ENCODE data around the gene SMNDC1. TPM values are rescaled to one million over a fixed set of nuclear protein-coding genes. Genes with fewer than 3 reads are reported as not detected.

SMNDC1 gene
- polyA plus RNA-seq, 1 experiment: 26.4 TPM

DNA sequence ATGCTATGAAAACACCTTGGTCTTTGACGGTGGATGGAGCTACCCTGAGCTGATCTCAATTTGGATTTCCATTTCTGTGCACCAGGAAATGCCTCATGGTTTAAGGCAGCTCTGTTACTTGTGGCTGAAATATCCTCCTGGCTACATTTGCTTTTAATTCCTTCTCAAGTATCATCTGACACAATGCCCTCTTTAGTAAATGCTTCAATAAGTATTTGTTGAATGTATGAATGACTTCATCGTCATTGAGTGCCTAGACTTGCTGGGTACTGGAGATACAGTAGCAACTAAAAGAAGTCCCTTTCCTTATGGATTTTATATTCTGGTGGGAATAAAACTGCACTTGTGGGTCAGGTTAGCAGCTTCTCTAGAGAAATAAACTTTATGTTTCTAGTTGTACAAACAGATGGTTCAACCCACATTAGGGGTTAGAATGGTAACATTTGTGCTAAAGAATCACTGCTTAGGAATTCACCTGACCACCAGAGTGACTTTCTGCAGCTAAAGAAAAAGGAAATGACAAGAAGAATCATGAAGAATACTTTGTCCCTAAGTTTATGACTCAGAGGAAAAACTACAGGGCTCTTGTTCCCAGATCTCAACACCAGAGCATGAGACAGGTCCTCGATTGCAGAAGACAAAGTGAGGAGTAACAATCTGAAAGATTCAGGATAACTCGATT, 21.8 kb upstream of the SMNDC1 start:
- ChIA-PET POLR2A (interaction anchor here (0.5 to 2.1 kb wide), 3 partner anchors 10 to 116 kb away, joined by 4 to 8 read pairs (median 6); no protein-coding TSS in a partner anchor), CTCF (interaction anchor here (1.0 to 1.9 kb wide), 4 partner anchors 10 to 220 kb away, joined by 5 to 7 read pairs (median 5); no protein-coding TSS in a partner anchor)
- no peak overlapping the region for H3K4me3 ChIP-seq (ENCODE audit: low read depth, low read length)
- TF ChIP-seq, protein P1, sequence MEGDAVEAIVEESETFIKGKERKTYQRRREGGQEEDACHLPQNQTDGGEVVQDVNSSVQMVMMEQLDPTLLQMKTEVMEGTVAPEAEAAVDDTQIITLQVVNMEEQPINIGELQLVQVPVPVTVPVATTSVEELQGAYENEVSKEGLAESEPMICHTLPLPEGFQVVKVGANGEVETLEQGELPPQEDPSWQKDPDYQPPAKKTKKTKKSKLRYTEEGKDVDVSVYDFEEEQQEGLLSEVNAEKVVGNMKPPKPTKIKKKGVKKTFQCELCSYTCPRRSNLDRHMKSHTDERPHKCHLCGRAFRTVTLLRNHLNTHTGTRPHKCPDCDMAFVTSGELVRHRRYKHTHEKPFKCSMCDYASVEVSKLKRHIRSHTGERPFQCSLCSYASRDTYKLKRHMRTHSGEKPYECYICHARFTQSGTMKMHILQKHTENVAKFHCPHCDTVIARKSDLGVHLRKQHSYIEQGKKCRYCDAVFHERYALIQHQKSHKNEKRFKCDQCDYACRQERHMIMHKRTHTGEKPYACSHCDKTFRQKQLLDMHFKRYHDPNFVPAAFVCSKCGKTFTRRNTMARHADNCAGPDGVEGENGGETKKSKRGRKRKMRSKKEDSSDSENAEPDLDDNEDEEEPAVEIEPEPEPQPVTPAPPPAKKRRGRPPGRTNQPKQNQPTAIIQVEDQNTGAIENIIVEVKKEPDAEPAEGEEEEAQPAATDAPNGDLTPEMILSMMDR (IDR thresholded peaks at IDR 0.05; ENCODE audit: low read depth, low read length): no peak
- H3K27me3 ChIP-seq (ENCODE audit: control insufficient read depth, insufficient read depth, low read length): no peaks in the 10 kb centered on the region
- DNase-seq (ENCODE audit: low read depth, low spot score): peak; percentile 59
- H3K9me3 ChIP-seq (ENCODE audit: control insufficient read depth, insufficient read depth, low read length): peaks cover 31% of the 10 kb centered on the region
- H3K27ac ChIP-seq (ENCODE audit: low read depth, low read length): peak overlapping the region; percentile 85

GRCh38 chr10:110324805-110325280, 20.1 kb upstream of the SMNDC1 start:
- H3K9me3 ChIP-seq (ENCODE audit: control insufficient read depth, insufficient read depth, low read length): peaks cover 17% of the 10 kb centered on the region
- TF ChIP-seq, protein P1 (IDR thresholded peaks at IDR 0.05; ENCODE audit: low read depth, low read length): no peak
- ChIA-PET CTCF (interaction anchor here (2.2 to 2.3 kb wide), 2 partner anchors 11 to 222 kb away, joined by 8 read pairs; no protein-coding TSS in a partner anchor), POLR2A (interaction anchor here (1.2 to 2.1 kb wide), 2 partner anchors 10 to 11 kb away, joined by 4 to 8 read pairs; no protein-coding TSS in a partner anchor)
- H3K27ac ChIP-seq (ENCODE audit: low read depth, low read length): peak overlapping the region; percentile 22
- no peaks in the 10 kb centered on the region for H3K27me3 ChIP-seq (ENCODE audit: control insufficient read depth, insufficient read depth, low read length)
- H3K4me3 ChIP-seq (ENCODE audit: low read depth, low read length): no peak overlapping the region
- no peak for DNase-seq (ENCODE audit: low read depth, low spot score)

DNA sequence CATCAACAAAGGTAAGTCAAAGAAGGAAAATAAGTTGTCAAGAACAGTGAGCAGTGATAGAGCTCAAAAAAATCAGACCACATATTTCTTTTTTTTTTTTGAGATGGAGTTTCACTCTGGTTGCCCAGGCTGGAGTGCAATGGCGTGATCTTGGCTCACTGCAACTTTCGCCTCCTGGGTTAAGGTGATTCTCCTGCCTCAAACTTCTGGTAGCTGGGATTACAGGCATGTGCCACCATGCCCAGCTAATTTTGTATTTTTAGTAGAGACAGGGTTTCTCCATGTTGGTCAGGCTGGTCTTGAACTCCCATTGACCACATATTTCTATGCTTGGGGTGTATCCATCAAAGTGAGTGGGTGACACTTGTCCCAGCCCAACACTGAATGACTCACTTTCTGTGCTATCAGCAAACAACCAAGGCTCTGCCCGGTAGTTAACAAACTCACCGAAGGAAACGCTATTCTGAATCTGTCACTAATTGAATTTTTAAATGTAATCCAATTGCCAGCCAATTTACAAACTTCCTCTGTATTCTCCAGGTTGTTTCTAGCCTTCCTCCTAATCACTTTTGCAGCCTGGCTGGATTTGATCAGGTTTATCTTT, 19.6 kb upstream of the SMNDC1 start:
- CTCF ChIA-PET: interaction anchor here (2.2 to 2.3 kb wide), 2 partner anchors 12 to 223 kb away, joined by 8 read pairs; no protein-coding TSS in a partner anchor
- DNase-seq (ENCODE audit: low read depth, low spot score): no peak
- Histone ChIP-seq H3K27ac (ENCODE audit: low read depth, low read length) (no peak overlapping the region), H3K27me3 (ENCODE audit: control insufficient read depth, insufficient read depth, low read length) (no peaks in the 10 kb centered on the region), H3K9me3 (ENCODE audit: control insufficient read depth, insufficient read depth, low read length) (peaks cover 13% of the 10 kb centered on the region; the same call in 1 of the 2 replicates), H3K4me3 (ENCODE audit: low read depth, low read length) (no peak overlapping the region)
- TF ChIP-seq, protein P1 (IDR thresholded peaks at IDR 0.05; ENCODE audit: low read depth, low read length): no peak
- POLR2A ChIA-PET: interaction anchor here (1.2 to 1.5 kb wide), 3 partner anchors 10 to 29 kb away, joined by 4 to 6 read pairs (median 4); no protein-coding TSS in a partner anchor

DNA sequence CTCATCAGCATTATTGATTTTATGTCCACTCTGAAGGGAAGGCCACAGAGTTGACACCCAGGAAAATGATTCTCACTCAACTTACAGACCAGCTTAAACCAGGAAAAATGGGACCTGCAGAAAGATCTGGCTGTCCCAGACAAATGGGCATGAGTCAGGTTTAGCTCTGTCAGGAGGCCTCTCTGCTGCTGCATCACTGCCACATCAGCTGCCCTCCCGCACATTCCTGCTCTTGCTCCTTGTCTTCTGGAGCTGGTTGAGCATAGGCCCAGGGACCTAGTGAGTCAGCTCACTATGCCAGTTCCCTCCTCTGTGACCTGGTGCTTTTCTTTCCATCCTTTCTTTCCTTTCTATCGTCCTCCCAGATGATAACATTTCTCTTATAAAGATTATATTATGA, 18.8 kb upstream of the SMNDC1 start:
- ChIA-PET CTCF (interaction anchor here (0.8 to 2.3 kb wide), 5 partner anchors 12 to 349 kb away, joined by 3 to 8 read pairs (median 5); no protein-coding TSS in a partner anchor), POLR2A (interaction anchor here (0.6 to 1.5 kb wide), 5 partner anchors 11 to 181 kb away, joined by 3 to 6 read pairs (median 4); no protein-coding TSS in a partner anchor)
- Histone ChIP-seq H3K4me3 (ENCODE audit: low read depth, low read length) (no peak overlapping the region), H3K27me3 (ENCODE audit: control insufficient read depth, insufficient read depth, low read length) (no peaks in the 10 kb centered on the region), H3K9me3 (ENCODE audit: control insufficient read depth, insufficient read depth, low read length) (peaks cover 8% of the 10 kb centered on the region), H3K27ac (ENCODE audit: low read depth, low read length) (peak overlapping the region; percentile 60)
- DNase-seq (ENCODE audit: low read depth, low spot score): peak; percentile 61
- TF ChIP-seq, protein P1 (IDR thresholded peaks at IDR 0.05; ENCODE audit: low read depth, low read length): no peak
